PFSK-1 (cell line): Measurements from ENCODE around the gene LPCAT3.

Experiments used
- FOXP2 ChIP-seq: optimal IDR thresholded peaks from 2 replicates; pipeline ENCODE3; 2011; ENCODE audit warnings: borderline replicate concordance, control low read depth, inconsistent platforms; ENCODE audit not compliant: insufficient read depth; ENCODE audit errors: extremely low read length, extremely low read depth
- POLR2AphosphoS5 ChIP-seq: IDR thresholded peaks from 2 replicates; pipeline ENCODE4 v1.6.1; 2012; ENCODE audit warnings: low read depth, mild to moderate bottlenecking, control low read depth, low read length, moderate library complexity
- SIN3A ChIP-seq: IDR thresholded peaks from 2 replicates; pipeline ENCODE4 v1.6.1; 2012; ENCODE audit warnings: mild to moderate bottlenecking, low read length, moderate library complexity, borderline replicate concordance; ENCODE audit not compliant: insufficient read depth
- TAF1 ChIP-seq: IDR thresholded peaks from 2 replicates; pipeline ENCODE4 v1.6.1; 2012; ENCODE audit warnings: low read length, control low read depth, borderline replicate concordance; ENCODE audit not compliant: insufficient read depth
- TF ChIP-seq, protein P1 (sequence below), 2 experiments: IDR thresholded peaks; 2 replicates each; pipeline versions ENCODE4 v1.6.1 to v1.8.0; 2011 to 2012; ENCODE audit warnings: low read depth in 2 of 2, low read length in 2 of 2, control low read depth in 1 of 2, inconsistent platforms in 1 of 2, mild to moderate bottlenecking in 1 of 2, moderate library complexity in 1 of 2; ENCODE audit not compliant: insufficient read depth in 1 of 2

The LPCAT3 gene

GRCh38 chr12:6962285-6963015, 55.8 kb downstream of the LPCAT3 start:
- TF ChIP-seq SIN3A (no peak), POLR2AphosphoS5 (no peak), FOXP2 (no peak), TAF1 (no peak)
- TF ChIP-seq, protein P1, sequence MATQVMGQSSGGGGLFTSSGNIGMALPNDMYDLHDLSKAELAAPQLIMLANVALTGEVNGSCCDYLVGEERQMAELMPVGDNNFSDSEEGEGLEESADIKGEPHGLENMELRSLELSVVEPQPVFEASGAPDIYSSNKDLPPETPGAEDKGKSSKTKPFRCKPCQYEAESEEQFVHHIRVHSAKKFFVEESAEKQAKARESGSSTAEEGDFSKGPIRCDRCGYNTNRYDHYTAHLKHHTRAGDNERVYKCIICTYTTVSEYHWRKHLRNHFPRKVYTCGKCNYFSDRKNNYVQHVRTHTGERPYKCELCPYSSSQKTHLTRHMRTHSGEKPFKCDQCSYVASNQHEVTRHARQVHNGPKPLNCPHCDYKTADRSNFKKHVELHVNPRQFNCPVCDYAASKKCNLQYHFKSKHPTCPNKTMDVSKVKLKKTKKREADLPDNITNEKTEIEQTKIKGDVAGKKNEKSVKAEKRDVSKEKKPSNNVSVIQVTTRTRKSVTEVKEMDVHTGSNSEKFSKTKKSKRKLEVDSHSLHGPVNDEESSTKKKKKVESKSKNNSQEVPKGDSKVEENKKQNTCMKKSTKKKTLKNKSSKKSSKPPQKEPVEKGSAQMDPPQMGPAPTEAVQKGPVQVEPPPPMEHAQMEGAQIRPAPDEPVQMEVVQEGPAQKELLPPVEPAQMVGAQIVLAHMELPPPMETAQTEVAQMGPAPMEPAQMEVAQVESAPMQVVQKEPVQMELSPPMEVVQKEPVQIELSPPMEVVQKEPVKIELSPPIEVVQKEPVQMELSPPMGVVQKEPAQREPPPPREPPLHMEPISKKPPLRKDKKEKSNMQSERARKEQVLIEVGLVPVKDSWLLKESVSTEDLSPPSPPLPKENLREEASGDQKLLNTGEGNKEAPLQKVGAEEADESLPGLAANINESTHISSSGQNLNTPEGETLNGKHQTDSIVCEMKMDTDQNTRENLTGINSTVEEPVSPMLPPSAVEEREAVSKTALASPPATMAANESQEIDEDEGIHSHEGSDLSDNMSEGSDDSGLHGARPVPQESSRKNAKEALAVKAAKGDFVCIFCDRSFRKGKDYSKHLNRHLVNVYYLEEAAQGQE (IDR thresholded peaks at IDR 0.05; ENCODE audit: insufficient read depth in 1 of 2, low read depth in 2 of 2, low read length in 2 of 2), result no peak

DNA sequence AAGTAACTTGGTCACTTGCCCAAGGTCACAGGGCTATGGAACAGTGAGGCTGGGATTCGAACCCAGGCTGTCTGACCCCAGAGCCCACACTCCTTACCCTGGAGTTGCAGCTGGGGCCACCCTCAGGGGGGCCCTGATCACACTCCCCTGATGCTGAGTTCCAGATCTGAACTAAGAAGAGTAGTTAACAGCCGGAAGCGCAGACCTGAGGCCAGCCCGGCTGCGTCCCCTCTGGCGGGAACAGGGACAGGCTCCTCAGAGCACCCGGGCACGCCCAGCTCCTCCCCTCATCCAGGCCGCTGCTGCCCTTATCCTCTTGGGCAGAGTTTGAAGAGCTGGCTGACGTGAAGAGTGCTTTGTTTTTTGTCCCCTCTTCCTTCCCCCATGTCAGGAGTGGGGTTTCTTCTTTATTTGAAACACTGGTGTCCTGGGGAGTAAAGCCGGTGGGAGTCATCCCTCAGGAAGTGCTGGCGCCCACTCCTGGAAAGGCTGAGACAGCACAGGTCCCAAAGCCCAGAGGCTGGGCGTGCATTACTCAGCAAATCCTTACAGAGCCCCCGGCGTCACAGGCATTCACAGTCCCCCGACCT, 56.5 kb downstream of the LPCAT3 start:
- TF ChIP-seq POLR2AphosphoS5 (no peak), FOXP2 (peak; percentile 9)

DNA sequence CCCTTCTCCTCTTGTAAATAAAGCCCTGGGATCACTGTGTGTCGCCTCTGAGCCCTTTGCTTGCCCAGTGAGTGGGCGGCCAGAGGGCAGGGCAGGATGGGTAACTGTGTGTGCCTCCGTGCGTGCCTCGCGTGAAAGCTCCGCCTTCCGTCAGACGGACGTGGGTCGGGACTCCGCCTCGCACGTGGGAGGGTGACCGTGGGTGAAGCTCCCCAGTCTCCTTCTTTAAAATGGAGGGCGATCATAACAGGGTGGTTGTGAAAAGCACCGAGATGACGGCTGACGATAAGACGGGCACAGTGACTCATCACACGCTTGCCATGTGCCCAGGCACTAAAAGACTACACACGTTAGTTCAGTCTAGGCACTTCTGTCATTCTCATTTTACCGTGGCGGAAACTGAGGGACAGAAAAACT, 57.0 kb downstream of the LPCAT3 start:
- TF ChIP-seq TAF1 (no peak), FOXP2 (no peak), POLR2AphosphoS5 (no peak), SIN3A (no peak)
- TF ChIP-seq, protein P1 (IDR thresholded peaks at IDR 0.05; ENCODE audit: insufficient read depth in 1 of 2, low read depth in 2 of 2, low read length in 2 of 2), result no peak

DNA sequence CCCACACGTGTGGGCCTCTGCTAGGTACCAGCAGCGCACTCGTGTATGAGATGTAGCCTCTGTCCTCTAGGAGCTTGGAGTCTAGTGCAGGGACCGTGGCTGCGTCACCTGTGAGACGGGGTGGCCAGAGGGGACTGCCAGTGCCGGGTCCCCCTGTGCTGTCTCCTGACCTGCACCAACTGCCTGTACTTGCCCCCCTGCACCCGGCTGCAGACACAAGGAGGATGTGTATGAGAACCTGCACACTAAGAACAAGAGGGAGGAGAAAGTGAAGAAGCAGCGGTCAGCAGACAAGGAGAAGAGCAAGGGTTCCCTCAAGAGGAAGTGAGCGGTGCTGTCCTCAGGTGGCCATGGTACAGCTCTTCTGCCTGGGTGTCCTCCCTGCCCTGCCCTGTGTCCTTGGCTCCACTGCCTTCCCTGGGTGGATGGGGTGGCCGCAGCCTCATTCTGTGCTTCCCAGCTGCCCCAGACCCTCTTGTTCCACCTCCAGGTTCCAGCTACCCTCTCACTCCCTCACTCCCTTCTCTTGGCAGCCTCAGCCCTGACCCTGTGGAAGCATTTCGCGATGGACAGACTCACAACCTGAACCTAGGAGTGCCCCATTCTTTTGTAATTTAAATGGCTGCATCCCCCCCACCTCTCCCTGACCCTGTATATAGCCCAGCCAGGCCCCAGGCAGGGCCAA, 57.5 kb downstream of the LPCAT3 start:
- no peak for TF ChIP-seq FOXP2

DNA sequence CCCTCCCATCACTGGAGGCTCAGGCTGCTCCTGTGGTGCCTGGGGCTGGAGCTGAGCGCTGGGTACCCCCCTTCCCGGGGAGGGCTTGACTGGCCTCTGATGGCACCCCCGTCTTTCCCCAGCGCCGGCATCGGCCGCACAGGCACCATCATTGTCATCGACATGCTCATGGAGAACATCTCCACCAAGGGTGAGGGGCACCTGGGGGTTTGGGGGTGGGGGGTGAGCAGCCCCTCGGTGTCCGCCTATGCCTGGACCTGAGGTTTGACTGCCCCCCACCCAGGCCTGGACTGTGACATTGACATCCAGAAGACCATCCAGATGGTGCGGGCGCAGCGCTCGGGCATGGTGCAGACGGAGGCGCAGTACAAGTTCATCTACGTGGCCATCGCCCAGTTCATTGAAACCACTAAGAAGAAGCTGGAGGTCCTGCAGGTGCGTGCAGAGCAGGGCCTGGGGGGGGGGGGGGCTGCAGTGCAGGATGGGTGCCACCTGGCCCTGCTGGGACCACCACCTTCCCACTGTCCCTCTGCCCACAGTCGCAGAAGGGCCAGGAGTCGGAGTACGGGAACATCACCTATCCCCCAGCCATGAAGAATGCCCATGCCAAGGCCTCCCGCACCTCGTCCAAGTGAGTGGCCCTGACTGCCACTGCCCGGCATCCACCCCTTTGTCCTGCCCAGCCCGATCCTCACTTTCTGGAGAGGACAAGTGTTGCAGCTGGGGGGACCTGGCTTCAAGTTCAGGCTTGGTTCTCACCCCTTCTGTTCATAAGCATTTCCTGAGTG, 58.3 kb downstream of the LPCAT3 start:
- TF ChIP-seq, protein P1 (IDR thresholded peaks at IDR 0.05; ENCODE audit: insufficient read depth in 1 of 2, low read depth in 2 of 2, low read length in 2 of 2), result no peak
- TF ChIP-seq POLR2AphosphoS5 (no peak), SIN3A (no peak), TAF1 (no peak), FOXP2 (no peak)
